HepG2 (cell line): ENCODE measurements around the gene WBP2NL. TPM values are rescaled to one million over a fixed set of nuclear protein-coding genes. Genes with fewer than 3 reads are reported as not detected.

Experiments
- ADNP ChIP-seq: sonication (generic); formaldehyde crosslinking; IDR thresholded peaks from 2 replicates; pipeline ENCODE4 v1.4.0; 2020; ENCODE audit warnings: missing genetic modification reagents
- ARNT ChIP-seq: fragments of 450-650 bp; IDR thresholded peaks from 2 replicates; pipeline ENCODE4 v1.6.1; 2017
- MEF2D ChIP-seq: sonication (generic); formaldehyde crosslinking; IDR thresholded peaks from 2 replicates; pipeline ENCODE4 v1.5.1; 2020; ENCODE audit warnings: mild to moderate bottlenecking, missing genetic modification reagents
- STAT5B ChIP-seq: sonication (generic); formaldehyde crosslinking; IDR thresholded peaks from 2 replicates; pipeline ENCODE4 v1.4.0; 2020; ENCODE audit warnings: missing genetic modification reagents
- ZNF441 ChIP-seq: sonication (generic); formaldehyde crosslinking; IDR thresholded peaks from 2 replicates; pipeline ENCODE4 v1.7.0; 2021; ENCODE audit warnings: missing genetic modification reagents, borderline replicate concordance
- ZNF720 ChIP-seq: sonication (generic); formaldehyde crosslinking; IDR thresholded peaks from 2 replicates; pipeline ENCODE4 v1.4.0; 2020; ENCODE audit warnings: missing genetic modification reagents
- polyA plus RNA-seq, 8 experiments: library from polyadenylated mRNA; depleted of rRNA in 3 of 8; stranded (reverse) in 7 of 8; unstranded in 1 of 8; fragments of >200 nt; fragmentation: Illumina TruSeq in 4 of 8; extraction: Trizol in 4 of 8; gene quantifications; 2 replicates each; pipeline versions ENCODE4 v1.2.1 to v1.2.3, GENCODE V29; 2011 to 2016; ENCODE audit warnings: low read depth in 4 of 8, missing spikeins in 1 of 8, mixed read lengths in 1 of 8; ENCODE audit not compliant: insufficient read depth in 1 of 8
- total RNA-seq, 5 experiments: library from RNA; depleted of rRNA; stranded (reverse); fragments of >200 nt; fragmentation: Illumina TruSeq; extraction: Trizol; gene quantifications; 2 replicates each; pipeline ENCODE4 v1.2.3, GENCODE V29; 2016; ENCODE audit warnings: low read depth in 1 of 5
- TF ChIP-seq, protein P1 (sequence below): sonication (generic); formaldehyde crosslinking; IDR thresholded peaks from 2 replicates; pipeline ENCODE4 v1.5.0; 2020; ENCODE audit warnings: mild to moderate bottlenecking, missing genetic modification reagents
- TF ChIP-seq, protein P2 (sequence below): sonication (generic); formaldehyde crosslinking; IDR thresholded peaks from 2 replicates; pipeline ENCODE4 v1.5.1; 2020; ENCODE audit warnings: missing genetic modification reagents, mild to moderate bottlenecking, borderline replicate concordance
- TF ChIP-seq, protein P3 (sequence below): sonication (generic); formaldehyde crosslinking; IDR thresholded peaks from 2 replicates; pipeline ENCODE4 v1.4.0; 2020; ENCODE audit warnings: mild to moderate bottlenecking, missing genetic modification reagents
- TF ChIP-seq, protein P4 (sequence below): sonication (generic); formaldehyde crosslinking; IDR thresholded peaks from 2 replicates; pipeline ENCODE4 v1.5.1; 2020; ENCODE audit warnings: mild to moderate bottlenecking, missing genetic modification reagents, moderate library complexity

The WBP2NL gene
- total and polyA plus RNA-seq, 2 of the 13 experiments (the other 11 are each of a cell fraction or from before 2014, with no cell fraction given), result not detected

DNA sequence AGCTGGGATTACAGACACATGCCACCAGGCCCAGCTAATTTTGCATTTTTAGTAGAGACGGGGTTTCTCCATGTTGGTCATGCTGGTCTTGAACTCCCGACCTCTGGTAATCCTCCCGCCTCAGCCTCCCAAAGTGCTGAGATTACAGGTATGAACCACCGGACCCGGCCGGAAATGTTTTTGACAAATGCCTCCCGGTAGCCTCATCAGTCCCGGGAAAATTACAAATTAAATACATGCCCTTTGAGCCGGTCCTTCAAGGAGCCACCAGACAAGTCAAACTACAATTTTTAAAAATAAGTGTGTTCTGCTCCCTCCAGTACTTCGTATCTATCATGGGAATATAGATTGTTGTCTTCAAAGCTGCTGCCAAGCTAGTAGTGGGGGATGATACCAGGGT is 17.5 kb downstream of the WBP2NL start (continued):
- no peak for TF ChIP-seq ZNF720 (CRISPR knock-in tag)
- TF ChIP-seq, protein P1, sequence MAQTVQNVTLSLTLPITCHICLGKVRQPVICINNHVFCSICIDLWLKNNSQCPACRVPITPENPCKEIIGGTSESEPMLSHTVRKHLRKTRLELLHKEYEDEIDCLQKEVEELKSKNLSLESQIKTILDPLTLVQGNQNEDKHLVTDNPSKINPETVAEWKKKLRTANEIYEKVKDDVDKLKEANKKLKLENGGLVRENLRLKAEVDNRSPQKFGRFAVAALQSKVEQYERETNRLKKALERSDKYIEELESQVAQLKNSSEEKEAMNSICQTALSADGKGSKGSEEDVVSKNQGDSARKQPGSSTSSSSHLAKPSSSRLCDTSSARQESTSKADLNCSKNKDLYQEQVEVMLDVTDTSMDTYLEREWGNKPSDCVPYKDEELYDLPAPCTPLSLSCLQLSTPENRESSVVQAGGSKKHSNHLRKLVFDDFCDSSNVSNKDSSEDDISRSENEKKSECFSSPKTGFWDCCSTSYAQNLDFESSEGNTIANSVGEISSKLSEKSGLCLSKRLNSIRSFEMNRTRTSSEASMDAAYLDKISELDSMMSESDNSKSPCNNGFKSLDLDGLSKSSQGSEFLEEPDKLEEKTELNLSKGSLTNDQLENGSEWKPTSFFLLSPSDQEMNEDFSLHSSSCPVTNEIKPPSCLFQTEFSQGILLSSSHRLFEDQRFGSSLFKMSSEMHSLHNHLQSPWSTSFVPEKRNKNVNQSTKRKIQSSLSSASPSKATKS (CRISPR knock-in tag), result no peak
- TF ChIP-seq MEF2D (CRISPR knock-in tag), result no peak
- TF ChIP-seq, protein P2, sequence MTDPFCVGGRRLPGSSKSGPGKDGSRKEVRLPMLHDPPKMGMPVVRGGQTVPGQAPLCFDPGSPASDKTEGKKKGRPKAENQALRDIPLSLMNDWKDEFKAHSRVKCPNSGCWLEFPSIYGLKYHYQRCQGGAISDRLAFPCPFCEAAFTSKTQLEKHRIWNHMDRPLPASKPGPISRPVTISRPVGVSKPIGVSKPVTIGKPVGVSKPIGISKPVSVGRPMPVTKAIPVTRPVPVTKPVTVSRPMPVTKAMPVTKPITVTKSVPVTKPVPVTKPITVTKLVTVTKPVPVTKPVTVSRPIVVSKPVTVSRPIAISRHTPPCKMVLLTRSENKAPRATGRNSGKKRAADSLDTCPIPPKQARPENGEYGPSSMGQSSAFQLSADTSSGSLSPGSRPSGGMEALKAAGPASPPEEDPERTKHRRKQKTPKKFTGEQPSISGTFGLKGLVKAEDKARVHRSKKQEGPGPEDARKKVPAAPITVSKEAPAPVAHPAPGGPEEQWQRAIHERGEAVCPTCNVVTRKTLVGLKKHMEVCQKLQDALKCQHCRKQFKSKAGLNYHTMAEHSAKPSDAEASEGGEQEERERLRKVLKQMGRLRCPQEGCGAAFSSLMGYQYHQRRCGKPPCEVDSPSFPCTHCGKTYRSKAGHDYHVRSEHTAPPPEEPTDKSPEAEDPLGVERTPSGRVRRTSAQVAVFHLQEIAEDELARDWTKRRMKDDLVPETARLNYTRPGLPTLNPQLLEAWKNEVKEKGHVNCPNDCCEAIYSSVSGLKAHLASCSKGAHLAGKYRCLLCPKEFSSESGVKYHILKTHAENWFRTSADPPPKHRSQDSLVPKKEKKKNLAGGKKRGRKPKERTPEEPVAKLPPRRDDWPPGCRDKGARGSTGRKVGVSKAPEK (CRISPR knock-in tag), result no peak
- TF ChIP-seq, protein P3, sequence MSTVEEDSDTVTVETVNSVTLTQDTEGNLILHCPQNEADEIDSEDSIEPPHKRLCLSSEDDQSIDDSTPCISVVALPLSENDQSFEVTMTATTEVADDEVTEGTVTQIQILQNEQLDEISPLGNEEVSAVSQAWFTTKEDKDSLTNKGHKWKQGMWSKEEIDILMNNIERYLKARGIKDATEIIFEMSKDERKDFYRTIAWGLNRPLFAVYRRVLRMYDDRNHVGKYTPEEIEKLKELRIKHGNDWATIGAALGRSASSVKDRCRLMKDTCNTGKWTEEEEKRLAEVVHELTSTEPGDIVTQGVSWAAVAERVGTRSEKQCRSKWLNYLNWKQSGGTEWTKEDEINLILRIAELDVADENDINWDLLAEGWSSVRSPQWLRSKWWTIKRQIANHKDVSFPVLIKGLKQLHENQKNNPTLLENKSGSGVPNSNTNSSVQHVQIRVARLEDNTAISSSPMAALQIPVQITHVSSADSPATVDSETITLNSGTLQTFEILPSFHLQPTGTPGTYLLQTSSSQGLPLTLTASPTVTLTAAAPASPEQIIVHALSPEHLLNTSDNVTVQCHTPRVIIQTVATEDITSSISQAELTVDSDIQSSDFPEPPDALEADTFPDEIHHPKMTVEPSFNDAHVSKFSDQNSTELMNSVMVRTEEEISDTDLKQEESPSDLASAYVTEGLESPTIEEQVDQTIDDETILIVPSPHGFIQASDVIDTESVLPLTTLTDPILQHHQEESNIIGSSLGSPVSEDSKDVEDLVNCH (CRISPR knock-in tag), result no peak
- no peak for TF ChIP-seq ARNT
- TF ChIP-seq, protein P4, sequence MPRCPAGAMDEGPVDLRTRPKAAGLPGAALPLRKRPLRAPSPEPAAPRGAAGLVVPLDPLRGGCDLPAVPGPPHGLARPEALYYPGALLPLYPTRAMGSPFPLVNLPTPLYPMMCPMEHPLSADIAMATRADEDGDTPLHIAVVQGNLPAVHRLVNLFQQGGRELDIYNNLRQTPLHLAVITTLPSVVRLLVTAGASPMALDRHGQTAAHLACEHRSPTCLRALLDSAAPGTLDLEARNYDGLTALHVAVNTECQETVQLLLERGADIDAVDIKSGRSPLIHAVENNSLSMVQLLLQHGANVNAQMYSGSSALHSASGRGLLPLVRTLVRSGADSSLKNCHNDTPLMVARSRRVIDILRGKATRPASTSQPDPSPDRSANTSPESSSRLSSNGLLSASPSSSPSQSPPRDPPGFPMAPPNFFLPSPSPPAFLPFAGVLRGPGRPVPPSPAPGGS (CRISPR knock-in tag), result no peak
- TF ChIP-seq ADNP, result no peak
- no peak for TF ChIP-seq ZNF441 (CRISPR knock-in tag)
- TF ChIP-seq STAT5B (CRISPR knock-in tag), result no peak
